PFSK-1 (cell line): ENCODE measurements around the gene LBHD2.

ENCODE experiments used
- POLR2AphosphoS5 ChIP-seq: IDR thresholded peaks from 2 replicates; pipeline ENCODE4 v1.6.1; 2012; ENCODE audit warnings: low read depth, mild to moderate bottlenecking, control low read depth, low read length, moderate library complexity
- SIN3A ChIP-seq: IDR thresholded peaks from 2 replicates; pipeline ENCODE4 v1.6.1; 2012; ENCODE audit warnings: mild to moderate bottlenecking, low read length, moderate library complexity, borderline replicate concordance; ENCODE audit not compliant: insufficient read depth
- TAF1 ChIP-seq: IDR thresholded peaks from 2 replicates; pipeline ENCODE4 v1.6.1; 2012; ENCODE audit warnings: low read length, control low read depth, borderline replicate concordance; ENCODE audit not compliant: insufficient read depth
- TF ChIP-seq, protein P1 (sequence below), 2 experiments: IDR thresholded peaks; 2 replicates each; pipeline versions ENCODE4 v1.6.1 to v1.8.0; 2011 to 2012; ENCODE audit warnings: low read depth in 2 of 2, low read length in 2 of 2, control low read depth in 1 of 2, inconsistent platforms in 1 of 2, mild to moderate bottlenecking in 1 of 2, moderate library complexity in 1 of 2; ENCODE audit not compliant: insufficient read depth in 1 of 2

DNA sequence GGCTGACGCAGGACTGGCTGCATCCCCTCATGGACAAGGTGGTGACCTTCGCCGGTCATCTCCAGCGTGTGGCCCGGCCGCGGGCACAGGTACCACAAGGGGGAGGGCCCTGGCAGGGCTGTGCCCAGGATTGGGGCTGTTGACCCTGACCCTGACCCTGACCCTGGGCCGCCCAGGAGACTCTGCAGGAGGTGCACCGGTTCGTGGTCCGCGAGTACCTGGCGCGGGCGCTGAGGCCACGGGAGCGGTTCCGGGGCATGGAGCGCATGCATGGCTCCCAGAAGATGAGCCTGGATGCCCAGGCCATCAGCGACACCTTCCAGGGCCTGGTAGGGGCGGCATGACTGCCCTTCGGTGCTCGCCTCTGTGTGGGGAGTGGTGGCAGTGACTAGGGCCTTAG lies 23.4 kb downstream of the LBHD2 start:
- no peak for TF ChIP-seq TAF1
- TF ChIP-seq POLR2AphosphoS5, result no peak
- TF ChIP-seq SIN3A, result no peak
- TF ChIP-seq, protein P1, sequence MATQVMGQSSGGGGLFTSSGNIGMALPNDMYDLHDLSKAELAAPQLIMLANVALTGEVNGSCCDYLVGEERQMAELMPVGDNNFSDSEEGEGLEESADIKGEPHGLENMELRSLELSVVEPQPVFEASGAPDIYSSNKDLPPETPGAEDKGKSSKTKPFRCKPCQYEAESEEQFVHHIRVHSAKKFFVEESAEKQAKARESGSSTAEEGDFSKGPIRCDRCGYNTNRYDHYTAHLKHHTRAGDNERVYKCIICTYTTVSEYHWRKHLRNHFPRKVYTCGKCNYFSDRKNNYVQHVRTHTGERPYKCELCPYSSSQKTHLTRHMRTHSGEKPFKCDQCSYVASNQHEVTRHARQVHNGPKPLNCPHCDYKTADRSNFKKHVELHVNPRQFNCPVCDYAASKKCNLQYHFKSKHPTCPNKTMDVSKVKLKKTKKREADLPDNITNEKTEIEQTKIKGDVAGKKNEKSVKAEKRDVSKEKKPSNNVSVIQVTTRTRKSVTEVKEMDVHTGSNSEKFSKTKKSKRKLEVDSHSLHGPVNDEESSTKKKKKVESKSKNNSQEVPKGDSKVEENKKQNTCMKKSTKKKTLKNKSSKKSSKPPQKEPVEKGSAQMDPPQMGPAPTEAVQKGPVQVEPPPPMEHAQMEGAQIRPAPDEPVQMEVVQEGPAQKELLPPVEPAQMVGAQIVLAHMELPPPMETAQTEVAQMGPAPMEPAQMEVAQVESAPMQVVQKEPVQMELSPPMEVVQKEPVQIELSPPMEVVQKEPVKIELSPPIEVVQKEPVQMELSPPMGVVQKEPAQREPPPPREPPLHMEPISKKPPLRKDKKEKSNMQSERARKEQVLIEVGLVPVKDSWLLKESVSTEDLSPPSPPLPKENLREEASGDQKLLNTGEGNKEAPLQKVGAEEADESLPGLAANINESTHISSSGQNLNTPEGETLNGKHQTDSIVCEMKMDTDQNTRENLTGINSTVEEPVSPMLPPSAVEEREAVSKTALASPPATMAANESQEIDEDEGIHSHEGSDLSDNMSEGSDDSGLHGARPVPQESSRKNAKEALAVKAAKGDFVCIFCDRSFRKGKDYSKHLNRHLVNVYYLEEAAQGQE (IDR thresholded peaks at IDR 0.05; ENCODE audit: insufficient read depth in 1 of 2, low read depth in 2 of 2, low read length in 2 of 2), result no peak
